NCI-H2196 (cell line): ENCODE data around the gene NCOA7.
"Not testable (repeated sequence)": the region's sequence is repeated elsewhere in the genome, so short reads cannot be mapped to it uniquely, and the experiment has no call there.

Experiments used
- DNase-seq: peaks from one replicate; lab custom pipeline; 2025; ENCODE audit not compliant: unreplicated experiment; lab: John Stamatoyannopoulos, UW

Gene NCOA7

GRCh38 chr6:125753937-125754259 is 36.9 kb upstream of the NCOA7 start:
- no peak for DNase-seq

GRCh38 chr6:125754566-125754965 is 36.2 kb upstream of the NCOA7 start:
- DNase-seq = no peak

GRCh38 chr6:125759184-125759902 is 31.4 kb upstream of the NCOA7 start:
- DNase-seq = no peak

GRCh38 chr6:125759959-125760457 is 30.8 kb upstream of the NCOA7 start:
- DNase-seq = no peak

- DNase-seq = no peak
These were observed 26.6 kb upstream of the NCOA7 start for GRCh38 chr6:125764121-125764671.

- DNase-seq = no peak
These were observed 24.8 kb upstream of the NCOA7 start for GRCh38 chr6:125765944-125766343.

GRCh38 chr6:125766641-125767040 is 24.1 kb upstream of the NCOA7 start:
- no peak for DNase-seq

GRCh38 chr6:125769147-125769783 is 21.5 kb upstream of the NCOA7 start:
- no peak for DNase-seq

- no peak for DNase-seq
These were observed 17.1 kb upstream of the NCOA7 start for GRCh38 chr6:125773387-125774341.

- DNase-seq = not testable (repeated sequence)
These were observed 14.5 kb upstream of the NCOA7 start for GRCh38 chr6:125776107-125776826.

GRCh38 chr6:125779924-125780539 is 10.7 kb upstream of the NCOA7 start:
- peak; percentile 95 for DNase-seq

- peak; percentile 80 for DNase-seq
These were observed 10.0 kb upstream of the NCOA7 start for GRCh38 chr6:125780540-125781313.

GRCh38 chr6:125781314-125781868 is 9.4 kb upstream of the NCOA7 start:
- DNase-seq = no peak

GRCh38 chr6:125784365-125784764 is 6.4 kb upstream of the NCOA7 start:
- DNase-seq = no peak

- no peak for DNase-seq
These were observed 3.0 kb upstream of the NCOA7 start for GRCh38 chr6:125787791-125788190.

GRCh38 chr6:125789167-125789566 is 1.6 kb upstream of the NCOA7 start:
- DNase-seq = no peak

- DNase-seq = peak; percentile 74
These were observed 993 bp upstream of the NCOA7 start for GRCh38 chr6:125789576-125790357.

- peak; percentile 46 for DNase-seq
These were observed 525 bp downstream of the NCOA7 start for GRCh38 chr6:125791151-125791819.
